HG02938 (cell line): ENCODE data around the gene MMP7.
A peak's percentile ranks its signal among the peaks of the same experiment; 100 is the strongest.

Source experiments
- ATAC-seq: cut with Tn5 transposase; IDR thresholded peaks from one replicate; pipeline ENCODE4 v1.9.1; 2021; ENCODE audit warnings: mild to moderate bottlenecking, moderate library complexity; ENCODE audit not compliant: unreplicated experiment

Gene MMP7

DNA sequence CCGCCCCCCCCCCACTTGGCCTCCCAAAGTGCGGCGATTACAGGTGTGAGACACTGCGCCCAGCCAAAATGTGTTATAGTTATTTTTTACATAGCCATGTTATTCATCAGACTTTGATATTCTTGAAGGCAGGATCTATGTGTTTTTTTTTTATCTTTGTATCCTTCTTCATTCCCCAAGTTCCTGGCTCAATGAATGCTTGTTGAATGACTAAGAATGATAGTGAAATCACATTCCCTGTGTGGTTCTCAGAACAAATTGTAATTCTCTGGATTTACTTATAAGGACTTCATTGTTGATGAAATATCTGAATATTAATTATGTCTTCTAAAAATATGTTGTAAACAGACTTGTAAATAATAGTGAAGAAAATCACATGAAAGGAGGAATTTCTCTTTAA lies 33.5 kb downstream of the MMP7 start:
- no peak for ATAC-seq

DNA sequence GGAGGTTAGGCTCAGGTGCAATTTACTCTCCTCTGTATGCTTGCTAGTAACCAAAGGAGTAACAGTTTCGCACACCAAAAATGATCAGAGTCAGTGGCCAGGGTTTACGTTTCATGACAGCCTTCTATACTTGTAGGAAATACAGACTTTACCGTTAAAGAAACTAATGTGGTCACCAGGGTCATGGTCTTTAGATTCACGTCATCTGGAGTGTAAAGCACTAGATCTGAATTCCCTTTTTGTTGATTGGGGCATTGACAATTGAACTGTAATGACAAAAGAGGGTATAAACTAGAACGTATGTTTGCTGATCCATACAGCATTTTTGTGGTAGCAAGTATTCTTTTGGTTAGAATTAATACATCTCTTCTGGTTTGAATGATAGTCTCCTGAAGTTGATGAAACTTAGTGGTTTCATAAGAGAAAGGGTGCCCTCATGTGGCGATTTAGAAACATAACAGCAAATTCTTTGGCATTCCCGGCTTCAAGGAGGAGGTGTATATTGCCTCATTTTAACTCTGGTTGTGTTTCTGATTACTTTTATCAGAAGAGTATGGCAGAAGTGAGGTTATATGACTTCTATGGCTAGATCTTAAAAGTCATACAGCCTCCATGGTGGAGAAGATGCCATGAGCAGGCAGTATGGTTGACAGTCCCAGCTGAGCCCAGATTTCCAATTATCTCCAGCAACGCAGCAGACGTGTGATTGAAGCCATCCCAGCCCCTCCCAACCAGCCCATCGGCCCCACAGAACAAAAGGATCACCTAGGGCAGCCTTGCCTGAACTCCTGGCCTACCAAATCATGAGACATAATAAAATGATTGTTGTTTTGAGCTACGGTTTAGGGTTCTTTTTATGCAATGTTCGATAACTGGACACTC lies 35.1 kb downstream of the MMP7 start:
- ATAC-seq, result peak; percentile 94

DNA sequence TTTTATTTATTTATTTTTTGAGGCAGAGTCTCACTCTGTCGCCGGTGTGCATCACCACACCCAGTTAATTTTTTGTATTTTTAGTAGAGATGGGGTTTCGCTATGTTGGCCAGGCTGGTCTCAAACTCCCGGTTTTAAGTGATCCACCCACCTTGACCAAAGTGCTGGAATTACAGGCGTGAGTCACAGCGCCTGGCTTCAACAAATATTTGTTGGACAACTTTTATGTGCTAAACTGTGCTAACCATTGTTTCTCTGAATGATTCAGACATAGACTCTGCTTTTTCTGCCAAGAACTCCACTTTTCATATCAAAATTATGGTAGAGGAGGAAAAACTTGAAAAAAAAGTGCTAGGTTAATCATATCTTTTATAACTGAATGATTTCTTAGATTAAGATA lies 36.3 kb downstream of the MMP7 start:
- no peak for ATAC-seq

DNA sequence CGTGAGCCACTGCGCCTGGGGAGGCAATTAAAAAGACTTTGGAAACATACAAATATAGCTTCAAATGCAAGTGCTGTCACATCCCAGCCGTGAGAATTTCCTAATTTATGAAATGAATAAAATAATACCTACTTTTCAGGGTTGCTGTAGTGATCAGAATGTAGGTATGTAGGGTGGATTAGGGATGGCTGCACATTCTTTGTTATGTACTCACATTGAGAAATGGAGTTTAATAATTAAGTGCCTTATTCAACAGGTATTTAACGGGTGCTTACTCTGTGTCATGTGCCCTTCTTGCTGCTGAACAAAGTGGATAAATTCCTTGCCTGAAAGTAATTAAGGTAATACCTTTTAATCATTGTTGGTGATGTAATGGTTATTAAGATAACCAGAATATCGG lies 37.0 kb downstream of the MMP7 start:
- ATAC-seq, result no peak

- ATAC-seq, result no peak
Measured at GRCh38 chr11:102491969-102492368, 38.6 kb downstream of the MMP7 start.

DNA sequence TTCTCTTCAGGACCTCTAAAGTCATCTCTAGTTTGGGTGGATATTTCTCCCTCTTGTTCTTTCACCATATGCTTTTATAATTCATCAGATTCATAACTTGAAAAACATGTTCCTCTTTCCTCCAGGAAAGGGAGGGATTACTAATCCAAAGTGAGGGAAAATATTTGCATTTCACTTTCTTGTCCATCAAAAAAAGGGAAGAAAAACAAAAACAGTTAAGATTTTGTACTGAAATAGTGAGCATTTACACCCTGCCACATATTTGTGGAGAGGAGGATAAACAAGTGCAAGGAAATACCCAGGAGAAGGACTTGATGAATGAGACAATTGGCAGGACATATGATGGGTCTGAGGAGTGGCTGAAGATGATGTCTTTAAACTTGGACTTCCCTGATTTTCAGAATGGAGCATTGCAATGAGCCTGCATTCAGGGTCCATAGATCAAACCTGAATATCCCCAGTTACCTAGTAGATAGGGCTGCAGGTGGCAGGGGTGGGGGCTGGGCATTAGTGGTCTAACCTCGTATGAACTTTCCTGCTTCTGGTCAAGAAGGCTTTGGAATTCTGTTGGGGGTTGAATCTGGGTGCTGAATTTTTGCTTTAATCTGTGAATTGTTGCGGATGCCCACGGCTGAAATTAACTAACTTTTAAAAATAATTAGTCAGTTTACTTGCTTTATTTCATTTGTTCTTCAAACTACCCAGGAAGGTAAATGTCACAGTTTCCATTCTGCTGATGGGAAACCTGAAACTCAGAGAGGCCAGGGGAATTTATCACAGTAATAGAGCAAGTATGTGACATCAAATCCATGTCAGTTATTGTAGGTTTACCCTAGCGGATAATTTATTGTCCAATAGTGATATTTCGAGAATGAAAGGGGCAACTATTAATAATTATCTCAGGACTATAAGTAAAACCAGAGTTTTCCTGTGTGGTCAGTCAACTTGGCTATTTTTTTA lies 41.1 kb downstream of the MMP7 start:
- no peak for ATAC-seq

- peak; percentile 79 for ATAC-seq
Measured at GRCh38 chr11:102488208-102488607, 42.3 kb downstream of the MMP7 start.

GRCh38 chr11:102487214-102487613 lies 43.3 kb downstream of the MMP7 start:
- no peak for ATAC-seq

- no peak for ATAC-seq
Measured at GRCh38 chr11:102486584-102486983, 44.0 kb downstream of the MMP7 start.

- no peak for ATAC-seq
Measured at GRCh38 chr11:102485095-102485722, 45.3 kb downstream of the MMP7 start.

DNA sequence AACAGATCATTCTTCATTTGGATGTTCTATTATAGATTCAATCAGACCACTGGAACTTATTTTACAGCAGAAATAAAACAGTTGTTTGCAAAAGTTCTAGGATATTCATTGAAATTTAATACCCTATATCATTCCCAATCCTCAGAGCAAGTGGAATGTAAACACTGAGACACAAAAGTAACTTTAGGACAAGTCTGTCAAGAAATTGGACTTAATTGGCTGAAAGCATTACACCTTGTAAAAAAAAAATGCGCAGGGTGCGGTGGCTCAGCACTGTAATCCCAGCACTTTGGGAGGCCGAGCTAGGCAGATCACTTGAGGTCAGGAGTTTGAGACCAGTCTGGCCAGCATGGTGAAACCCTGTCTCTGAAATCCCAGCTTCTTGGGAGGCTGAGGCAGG lies 48.1 kb downstream of the MMP7 start:
- ATAC-seq, result no peak

DNA sequence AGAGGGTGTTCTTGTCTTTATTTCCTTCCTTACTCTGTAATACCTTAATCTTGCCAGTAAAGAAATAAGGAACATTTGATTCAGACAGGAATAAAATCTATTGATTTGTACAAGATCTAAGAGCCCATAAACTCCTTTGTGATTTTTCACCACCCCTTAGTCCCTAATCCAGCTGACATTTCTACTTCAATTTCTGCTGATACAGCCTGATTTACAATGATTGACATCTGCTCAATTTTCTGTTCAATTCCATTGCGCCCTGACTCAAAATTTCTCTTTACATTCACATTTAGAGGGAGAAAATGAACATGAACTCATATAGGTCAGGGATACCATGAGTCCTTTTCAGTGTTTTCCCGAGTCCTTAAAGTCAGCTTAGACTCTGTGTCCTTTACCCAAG lies 50.8 kb downstream of the MMP7 start:
- no peak for ATAC-seq

DNA sequence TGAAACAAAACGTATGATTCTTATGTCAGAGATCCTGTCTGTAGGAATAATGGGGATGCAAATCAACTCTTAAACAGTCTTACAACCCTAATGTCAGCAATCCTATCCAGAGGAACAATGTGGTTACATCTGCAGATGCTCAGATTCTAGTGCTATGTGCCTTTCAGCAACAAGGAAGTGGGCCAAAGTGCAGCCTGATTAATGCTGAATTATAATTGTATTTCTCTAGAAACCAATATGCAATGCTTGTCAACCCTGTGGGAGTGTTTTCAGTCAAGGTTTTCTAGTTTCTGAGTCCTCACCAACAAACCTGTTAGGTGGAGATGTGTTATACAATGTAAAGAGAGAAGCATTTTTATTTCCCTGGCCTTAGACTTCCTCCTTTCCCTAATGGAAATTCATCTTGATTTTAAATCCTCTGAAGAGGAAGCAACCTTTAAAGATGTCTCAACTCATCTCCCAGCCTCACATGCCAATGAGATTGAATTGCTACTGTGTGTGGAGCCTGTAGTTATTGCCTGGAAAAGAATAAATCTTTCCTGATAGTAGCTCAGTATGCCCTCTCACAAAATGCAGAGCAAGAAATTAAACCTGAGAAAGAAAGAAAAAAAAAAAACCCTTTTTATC lies 51.8 kb downstream of the MMP7 start:
- ATAC-seq, result no peak

DNA sequence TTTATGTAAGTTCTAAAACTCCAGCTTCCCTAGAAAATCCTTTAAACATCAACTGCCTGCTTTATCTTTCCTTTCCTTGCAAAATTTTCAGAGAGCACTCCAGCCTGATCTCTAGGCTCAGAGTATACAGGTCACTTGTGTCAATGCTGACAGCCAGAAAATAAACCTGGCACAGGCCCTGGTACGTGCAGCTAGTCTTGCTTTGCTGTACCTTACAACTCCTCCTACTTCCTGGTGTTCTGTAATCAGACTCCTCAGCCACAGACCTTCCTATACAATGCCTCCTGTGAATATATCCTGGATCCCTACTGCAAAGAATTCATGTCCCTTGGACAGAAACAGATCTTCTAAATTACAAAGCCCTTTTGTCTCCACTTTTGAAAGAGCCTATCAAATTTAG lies 53.7 kb downstream of the MMP7 start:
- no peak for ATAC-seq

DNA sequence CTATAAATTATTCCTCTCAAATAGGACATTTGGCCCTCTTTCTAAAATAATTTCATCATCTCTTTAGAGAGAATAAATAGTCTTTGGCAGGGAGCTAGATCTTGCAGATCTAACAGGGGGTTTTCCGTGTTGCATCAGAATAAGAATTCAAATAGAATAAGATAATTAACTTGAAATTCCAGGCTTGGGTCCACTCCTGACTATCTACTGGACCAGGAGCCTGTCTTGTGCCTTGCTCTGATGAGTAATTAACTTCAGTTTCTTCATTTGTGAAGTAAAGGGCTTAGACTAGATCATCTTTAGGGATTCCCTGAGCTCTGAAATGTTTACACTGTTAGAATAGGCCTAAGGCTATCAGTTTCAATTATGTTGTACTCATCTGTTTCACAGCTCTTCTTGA lies 54.5 kb downstream of the MMP7 start:
- no peak for ATAC-seq

DNA sequence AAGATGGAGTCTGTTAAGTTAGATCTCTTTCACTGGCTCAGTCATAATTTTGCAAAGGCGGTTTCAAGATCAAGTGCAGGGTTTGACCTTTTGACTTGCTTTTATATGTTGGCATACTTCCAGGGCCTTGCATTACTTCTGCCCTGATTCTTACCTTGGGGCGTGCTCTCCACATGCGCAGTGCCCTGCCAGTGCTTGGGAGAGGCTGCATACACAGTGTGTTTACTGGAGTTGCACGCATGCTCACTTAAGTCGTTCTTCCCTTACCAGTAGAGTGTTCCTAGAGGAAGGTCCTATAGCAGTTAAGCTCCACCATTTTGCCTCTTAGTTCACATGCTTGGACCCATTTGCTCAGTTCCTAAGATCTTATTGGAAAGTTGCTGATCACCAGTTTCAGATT lies 57.0 kb downstream of the MMP7 start:
- ATAC-seq, result no peak

DNA sequence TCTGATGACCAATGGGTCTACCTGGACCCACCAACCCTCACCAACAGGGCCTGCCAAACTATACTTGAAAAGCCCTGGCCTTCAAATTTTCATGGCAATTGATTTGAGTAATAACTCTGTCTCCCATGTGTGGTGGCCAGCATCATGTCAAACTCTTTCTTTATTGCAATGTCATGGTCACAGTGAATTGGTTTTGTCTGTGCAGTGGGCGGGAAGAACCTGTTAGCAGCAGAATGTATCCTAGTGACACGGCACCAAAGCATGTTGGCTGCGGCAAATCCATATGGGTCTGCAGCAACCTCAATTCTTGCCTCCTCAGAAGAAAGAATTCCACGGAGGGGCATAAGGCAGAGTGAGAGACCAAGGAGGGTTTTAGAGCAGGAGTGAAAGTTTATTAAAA lies 58.4 kb downstream of the MMP7 start:
- no peak for ATAC-seq

DNA sequence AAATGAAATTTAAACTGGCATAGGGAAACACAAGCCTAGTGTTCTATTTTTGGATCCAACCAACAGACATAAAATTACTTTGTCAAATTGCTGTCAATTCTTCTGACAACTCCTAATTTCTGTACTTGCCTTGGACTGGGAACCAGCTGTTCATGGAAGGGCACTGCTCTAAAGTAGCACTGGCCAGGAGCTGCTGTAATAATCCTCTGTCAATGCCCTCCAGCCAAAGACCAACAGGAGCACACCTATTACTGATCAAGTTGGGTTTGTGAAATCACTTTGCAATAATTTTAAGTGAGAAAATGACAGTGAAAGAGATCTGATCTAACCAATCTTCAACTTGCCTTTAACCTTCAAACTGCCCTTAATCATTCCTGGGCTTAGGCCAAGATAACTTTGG lies 59.1 kb downstream of the MMP7 start:
- no peak for ATAC-seq
